HG03460 (cell line): Measurements from ENCODE around the gene SOX6.
"Not testable (repeated sequence)": the region's sequence is repeated elsewhere in the genome, so short reads cannot be mapped to it uniquely, and the experiment has no call there.

ENCODE experiments used
- ATAC-seq: cut with Tn5 transposase; IDR thresholded peaks from one replicate; pipeline ENCODE4 v1.9.1; 2021; ENCODE audit not compliant: unreplicated experiment

Gene SOX6

DNA sequence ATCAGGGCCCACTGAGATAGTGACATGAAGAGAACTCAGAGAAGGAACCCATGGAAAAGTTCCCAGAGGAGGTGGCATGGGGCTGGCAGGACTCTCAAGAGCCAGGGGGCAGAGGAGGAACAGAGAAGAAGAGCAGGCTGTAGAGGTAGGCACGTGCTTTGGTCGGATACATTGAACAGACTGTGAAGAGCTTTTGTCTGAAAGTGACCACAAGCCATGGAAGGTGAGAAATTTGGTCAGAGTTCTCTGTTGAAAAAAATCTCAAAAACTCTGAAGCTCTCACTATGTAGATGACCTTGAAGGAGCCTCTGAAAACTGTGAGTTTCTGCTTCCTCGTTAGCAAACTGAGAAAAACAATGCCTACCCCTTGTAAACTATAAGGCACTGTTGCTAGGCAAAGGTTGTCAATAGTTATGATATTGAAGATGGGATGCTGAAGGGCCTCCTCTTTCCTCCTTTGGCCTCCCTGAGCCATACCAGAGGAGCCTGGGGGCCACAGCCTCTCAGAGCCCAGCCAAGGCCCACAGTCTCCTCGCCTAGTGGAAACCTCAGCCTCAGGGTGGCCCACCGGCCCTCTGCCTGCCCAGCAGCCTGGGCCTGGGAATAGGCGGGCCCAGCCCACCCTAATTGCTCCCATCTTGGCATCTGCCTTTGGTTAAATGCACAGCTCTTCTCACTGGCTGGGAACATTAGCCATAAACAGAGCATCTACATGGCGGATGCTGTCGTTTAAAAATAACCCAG lies 415.7 kb downstream of the SOX6 start:
- ATAC-seq, result no peak

GRCh38 chr11:15938983-15939382 lies 417.4 kb downstream of the SOX6 start:
- no peak for ATAC-seq

DNA sequence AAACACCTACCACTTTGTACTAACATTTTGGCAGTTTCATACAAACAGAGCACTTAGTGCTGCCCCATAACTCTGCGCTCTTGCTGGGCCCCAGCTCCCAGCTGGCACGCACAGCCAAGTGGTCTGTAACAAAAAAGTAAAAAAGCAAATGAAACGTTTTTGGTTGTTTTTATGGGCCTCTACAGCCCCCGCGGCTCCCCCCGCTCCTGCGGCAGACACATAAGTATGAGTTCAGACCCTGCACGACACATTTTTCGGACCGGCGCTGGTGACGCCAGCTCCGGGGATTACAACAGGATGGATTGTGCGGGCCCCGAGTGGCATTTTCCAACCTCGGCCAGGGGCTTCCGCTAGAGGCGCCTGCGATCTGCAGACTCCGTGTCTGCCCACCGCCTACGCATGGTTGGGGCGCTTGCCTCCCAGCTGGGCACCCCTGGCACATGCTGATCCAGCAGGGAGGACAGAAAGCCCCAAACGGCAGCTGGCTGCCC lies 418.2 kb downstream of the SOX6 start:
- ATAC-seq, result no peak

- no peak for ATAC-seq
These were observed 418.7 kb downstream of the SOX6 start for GRCh38 chr11:15937601-15938120.

GRCh38 chr11:15936011-15936410 lies 420.3 kb downstream of the SOX6 start:
- no peak for ATAC-seq

DNA sequence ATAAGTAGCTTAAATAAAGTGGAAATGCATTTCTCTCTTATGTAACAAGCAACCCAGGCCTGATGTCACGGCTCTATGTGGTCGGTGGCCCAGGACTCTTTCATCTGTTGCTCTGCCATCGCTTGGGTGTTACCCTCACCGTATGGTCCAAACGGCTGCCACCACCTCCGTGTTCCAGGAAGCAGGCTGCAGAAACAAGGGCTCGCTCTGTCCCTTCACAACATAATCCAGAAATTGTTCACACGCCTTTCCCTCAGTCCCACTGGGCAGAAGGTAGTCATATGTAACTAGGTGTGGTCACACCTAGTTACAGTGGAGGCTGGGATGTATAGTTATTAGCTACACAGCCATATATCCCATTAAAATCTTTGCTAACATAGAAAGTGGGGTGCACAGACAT lies 421.0 kb downstream of the SOX6 start:
- no peak for ATAC-seq

DNA sequence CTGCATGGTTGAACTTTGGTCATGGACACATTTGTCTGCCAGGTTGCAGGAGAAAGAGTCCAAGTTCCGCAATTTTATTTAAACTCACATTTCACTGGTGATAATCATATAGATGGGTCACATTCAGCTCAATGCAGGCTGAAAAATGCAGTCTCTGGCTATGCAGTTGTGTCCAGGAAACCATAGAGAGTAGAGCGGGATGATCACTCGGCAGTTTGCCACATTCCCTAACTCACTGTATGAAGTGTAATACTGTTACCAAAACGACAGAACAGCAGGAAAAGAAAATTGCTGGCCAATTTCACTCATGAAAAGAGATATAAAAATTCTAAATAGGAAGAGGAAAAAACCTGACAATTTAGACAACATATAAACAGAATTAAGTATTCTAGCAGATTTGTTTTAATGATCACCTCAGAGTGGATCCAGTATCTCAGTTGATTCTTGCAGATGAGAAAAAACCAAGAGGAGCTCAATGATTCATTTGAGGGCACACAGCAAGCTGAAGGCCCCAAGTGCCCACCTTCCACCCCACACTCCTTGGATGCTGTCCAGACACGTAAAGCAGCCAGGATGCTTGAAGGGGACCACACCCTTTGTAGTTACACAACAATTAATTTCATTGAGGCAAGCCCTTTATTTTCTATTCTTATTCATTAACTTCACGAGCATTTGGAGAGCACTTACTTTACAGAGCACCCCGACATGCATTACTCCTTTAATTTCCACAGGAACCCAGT lies 422.3 kb downstream of the SOX6 start:
- no peak for ATAC-seq

GRCh38 chr11:15932417-15932816 lies 423.9 kb downstream of the SOX6 start:
- ATAC-seq, result no peak

DNA sequence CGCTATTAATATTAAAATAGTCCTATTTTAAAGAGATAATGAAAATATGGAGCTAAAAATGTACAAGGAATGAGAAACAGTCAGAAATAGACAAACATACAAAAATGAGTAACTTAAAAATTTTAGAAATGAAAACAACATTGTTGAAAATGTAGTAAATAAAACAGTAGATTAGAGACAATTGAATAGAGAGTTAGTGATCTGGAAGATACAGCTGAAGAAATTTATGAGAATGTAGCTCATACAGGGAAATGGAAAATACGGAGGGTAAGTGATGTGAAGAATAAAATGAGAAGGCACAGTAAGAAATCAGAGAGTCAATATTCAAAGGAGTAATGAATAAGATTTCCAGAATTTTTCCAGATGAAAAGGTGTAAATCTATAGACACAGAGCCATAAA lies 424.8 kb downstream of the SOX6 start:
- no peak for ATAC-seq

GRCh38 chr11:15930442-15931025 lies 425.8 kb downstream of the SOX6 start:
- no peak for ATAC-seq

DNA sequence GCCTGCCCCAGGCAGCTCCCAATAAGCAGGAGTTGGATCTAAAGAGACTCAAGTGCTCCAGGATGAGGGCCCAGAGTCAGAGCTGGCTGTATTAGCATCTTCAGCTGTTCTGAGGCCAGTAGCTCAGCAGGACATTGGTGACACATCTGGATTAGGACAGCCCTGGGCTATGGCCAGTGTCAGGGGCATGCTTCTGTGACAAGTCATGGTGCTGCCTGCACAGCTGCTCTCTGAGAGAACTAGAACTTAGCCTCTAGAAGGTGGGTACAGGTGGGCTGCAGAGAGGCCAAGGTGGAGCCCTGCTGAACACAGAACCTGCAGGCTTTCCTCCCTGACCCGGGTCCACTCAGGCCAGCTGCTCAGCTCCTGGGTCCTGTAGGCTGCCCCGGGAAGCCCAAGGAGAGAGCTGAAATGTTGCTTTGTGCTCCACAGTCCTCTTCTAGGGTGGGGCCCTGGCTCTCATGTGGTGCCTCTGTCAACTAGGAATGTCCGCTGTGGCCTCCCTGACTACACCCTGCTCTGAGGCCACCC lies 426.9 kb downstream of the SOX6 start:
- no peak for ATAC-seq

GRCh38 chr11:15927864-15928217 lies 428.5 kb downstream of the SOX6 start:
- ATAC-seq, result no peak

DNA sequence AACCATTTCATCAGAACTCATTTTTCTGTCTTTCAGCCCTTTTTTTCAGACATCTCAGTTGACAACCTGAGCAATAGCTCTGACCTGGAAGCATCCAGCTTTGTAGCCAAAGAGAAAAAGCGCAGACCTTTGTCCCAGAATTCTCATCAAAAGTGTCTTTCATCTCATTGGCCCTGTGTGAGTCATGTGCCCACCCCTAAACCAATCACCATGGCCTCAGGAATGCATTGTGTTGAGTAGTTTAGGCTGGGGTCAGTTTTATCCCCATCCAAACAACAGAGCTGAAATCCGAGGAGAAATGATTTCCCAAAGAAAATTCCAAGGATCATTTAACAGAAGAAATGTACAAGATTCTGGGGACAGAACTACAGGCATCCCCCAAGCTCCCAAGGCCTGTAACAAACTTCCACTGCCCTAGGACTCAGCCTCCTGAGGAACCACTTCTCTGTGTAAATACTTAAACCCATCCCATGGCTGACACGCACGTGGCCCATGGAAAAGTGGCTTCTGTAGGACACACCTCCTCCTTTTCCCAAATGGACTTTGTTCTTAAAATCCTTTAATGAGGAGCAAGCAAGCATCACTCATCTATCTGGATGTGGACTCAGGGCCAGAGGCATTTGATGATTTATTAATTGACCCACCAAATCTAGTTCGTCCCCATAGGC lies 429.0 kb downstream of the SOX6 start:
- ATAC-seq, result no peak

GRCh38 chr11:15926071-15926470 lies 430.3 kb downstream of the SOX6 start:
- no peak for ATAC-seq

- no peak for ATAC-seq
These were observed 433.2 kb downstream of the SOX6 start for GRCh38 chr11:15923183-15923582.

GRCh38 chr11:15922745-15923144 lies 433.6 kb downstream of the SOX6 start:
- not testable (repeated sequence) for ATAC-seq

DNA sequence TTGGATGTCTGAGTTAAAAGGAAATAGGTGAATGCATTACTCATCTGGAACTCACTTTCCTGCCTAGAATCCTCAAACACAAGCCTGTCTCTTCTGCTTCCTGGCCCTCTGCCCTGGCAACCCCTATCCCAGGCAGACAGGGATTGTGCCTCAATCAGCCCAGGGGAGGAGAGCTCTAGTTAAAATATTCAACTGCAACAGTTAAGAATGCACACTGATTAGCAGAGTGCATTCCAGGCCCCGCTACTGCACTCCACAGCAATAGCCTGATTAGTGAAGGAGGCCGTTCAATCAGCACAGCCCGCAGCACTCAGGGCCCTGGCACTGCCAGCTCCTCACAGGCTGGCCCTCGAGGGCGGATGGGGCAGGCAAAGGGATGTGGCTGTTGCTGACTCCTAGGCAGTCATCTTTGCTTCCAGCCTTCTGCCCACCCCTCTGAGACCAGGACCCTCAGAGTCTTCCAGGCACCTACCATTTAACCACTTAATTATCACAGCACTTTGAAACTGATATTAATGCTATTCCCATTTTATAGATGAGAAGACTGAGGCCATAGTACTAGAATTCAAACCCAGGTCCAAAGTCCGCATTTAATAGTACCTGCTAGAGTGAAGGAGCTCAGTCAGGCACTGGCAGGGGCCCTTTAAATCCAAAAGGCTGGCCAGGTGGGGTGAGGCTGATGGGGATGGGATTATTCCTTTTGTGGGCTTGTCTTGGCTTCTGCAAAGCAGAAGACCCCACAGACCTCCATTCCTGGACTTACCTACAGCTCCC lies 435.3 kb downstream of the SOX6 start:
- ATAC-seq, result no peak

DNA sequence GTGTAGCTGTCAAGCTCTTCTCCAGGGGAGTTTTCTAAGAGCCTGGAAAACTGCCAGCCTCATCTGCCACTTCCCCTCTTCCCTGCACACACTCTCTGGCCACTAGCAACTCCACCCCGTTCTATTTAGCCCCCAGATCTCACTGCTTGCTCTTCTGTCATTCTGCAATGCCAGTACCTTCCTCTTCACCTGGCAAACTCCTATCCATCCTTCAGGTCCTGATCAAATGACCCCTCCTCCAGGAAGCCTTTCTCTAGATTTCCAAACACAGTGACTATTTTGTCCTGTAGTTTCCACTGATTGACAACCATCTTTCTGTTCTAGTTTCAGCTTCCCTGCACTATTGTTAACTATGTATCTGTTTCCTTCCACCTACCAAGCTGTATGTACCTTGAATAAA lies 437.7 kb downstream of the SOX6 start:
- ATAC-seq, result no peak

GRCh38 chr11:15918212-15918611 lies 438.1 kb downstream of the SOX6 start:
- ATAC-seq, result no peak
